Hematopoietic multipotent progenitor cell treated with erythropoietin and hydrocortisone succinate and interleukin-3 and kit ligand, for 15 days (in vitro differentiated cells): ENCODE data around the gene STK32B.
"Not testable (repeated sequence)": the region's sequence is repeated elsewhere in the genome, so short reads cannot be mapped to it uniquely, and the experiment has no call there.

ENCODE experiments used
- DNase-seq: peaks from one replicate; pipeline ENCODE4 v3.0.0-alpha.2; 2015; ENCODE audit warnings: low spot score

STK32B gene

GRCh38 chr4:5209862-5210261 lies 158.6 kb downstream of the STK32B start:
- no peak for DNase-seq

GRCh38 chr4:5211282-5211839 lies 160.1 kb downstream of the STK32B start:
- DNase-seq, result no peak

GRCh38 chr4:5212255-5213013 lies 161.2 kb downstream of the STK32B start:
- DNase-seq, result no peak

- no peak for DNase-seq
These were observed 161.9 kb downstream of the STK32B start for GRCh38 chr4:5213087-5213595.

- DNase-seq, result no peak
These were observed 164.0 kb downstream of the STK32B start for GRCh38 chr4:5215321-5215720.

- DNase-seq, result no peak
These were observed 166.1 kb downstream of the STK32B start for GRCh38 chr4:5217421-5217820.

GRCh38 chr4:5218376-5219069 lies 167.2 kb downstream of the STK32B start:
- DNase-seq, result no peak

- no peak for DNase-seq
These were observed 168.7 kb downstream of the STK32B start for GRCh38 chr4:5220028-5220427.

- DNase-seq, result no peak
These were observed 170.8 kb downstream of the STK32B start for GRCh38 chr4:5222047-5222446.

GRCh38 chr4:5222951-5223350 lies 171.7 kb downstream of the STK32B start:
- no peak for DNase-seq

GRCh38 chr4:5224340-5224739 lies 173.1 kb downstream of the STK32B start:
- DNase-seq, result no peak

GRCh38 chr4:5232549-5232948 lies 181.3 kb downstream of the STK32B start:
- DNase-seq, result no peak

GRCh38 chr4:5237086-5237660 lies 185.9 kb downstream of the STK32B start:
- no peak for DNase-seq

GRCh38 chr4:5238173-5238572 lies 186.9 kb downstream of the STK32B start:
- DNase-seq, result no peak

- not testable (repeated sequence) for DNase-seq
These were observed 195.8 kb downstream of the STK32B start for GRCh38 chr4:5247061-5247460.

- no peak for DNase-seq
These were observed 196.5 kb downstream of the STK32B start for GRCh38 chr4:5247735-5248134.

GRCh38 chr4:5249727-5250126 lies 198.4 kb downstream of the STK32B start:
- no peak for DNase-seq

- not testable (repeated sequence) for DNase-seq
These were observed 199.3 kb downstream of the STK32B start for GRCh38 chr4:5250536-5250935.

GRCh38 chr4:5256421-5256820 lies 205.1 kb downstream of the STK32B start:
- no peak for DNase-seq

GRCh38 chr4:5257086-5257485 lies 205.8 kb downstream of the STK32B start:
- DNase-seq, result no peak

- no peak for DNase-seq
These were observed 208.2 kb downstream of the STK32B start for GRCh38 chr4:5259471-5259870.

GRCh38 chr4:5260121-5260520 lies 208.8 kb downstream of the STK32B start:
- no peak for DNase-seq

GRCh38 chr4:5261866-5262265 lies 210.6 kb downstream of the STK32B start:
- no peak for DNase-seq
